K562 (cell line): ENCODE data around the gene TANC1. TPM values are rescaled to one million over a fixed set of nuclear protein-coding genes. Genes with fewer than 3 reads are reported as not detected.
A peak's percentile ranks its signal among the peaks of the same experiment; 100 is the strongest.

Experiments used
- HDGF ChIP-seq: fragments of 450-650 bp; IDR thresholded peaks from 2 replicates; pipeline ENCODE4 v1.6.1; 2016
- JUN ChIP-seq, 2 experiments: sonication (generic) in 1 of 2; formaldehyde crosslinking in 1 of 2; IDR thresholded peaks; 2 replicates each; pipeline versions ENCODE4 v1.6.1 to v1.8.0; 2012 to 2022; ENCODE audit warnings: borderline replicate concordance in 2 of 2, mild to moderate bottlenecking in 2 of 2, improper control_type of control experiment in 1 of 2, low read depth in 1 of 2, low read length in 1 of 2, missing genetic modification reagents in 1 of 2
- MGA ChIP-seq: fragments of 450-650 bp; IDR thresholded peaks from 2 replicates; pipeline ENCODE4 v1.6.1; 2016; ENCODE audit warnings: mild to moderate bottlenecking, moderate library complexity
- RCOR1 ChIP-seq, 2 experiments: IDR thresholded peaks; 2 replicates each; pipeline ENCODE4 v1.6.1; 2012; ENCODE audit warnings: low read depth in 2 of 2, low read length in 2 of 2, borderline replicate concordance in 1 of 2, improper control_type of control experiment in 1 of 2
- SMARCA4 ChIP-seq: fragments of 450-650 bp; IDR thresholded peaks from 2 replicates; pipeline ENCODE4 v1.6.1; 2016
- ZNF197 ChIP-seq: fragments of 200-800 bp; sonication (Bioruptor generic); IDR thresholded peaks from 2 replicates; pipeline ENCODE4 v1.6.1; 2016; ENCODE audit warnings: low read depth, missing genetic modification characterization, missing compliant biosample characterization
- polyA plus RNA-seq, 8 experiments: library from polyadenylated mRNA; depleted of rRNA in 4 of 8; stranded (reverse) in 5 of 8; unstranded in 3 of 8; fragments of >200 nt; fragmentation: Nextera tagmentation in 2 of 8; fragmentation: Illumina TruSeq in 1 of 8; extraction: Ambion mirVana in 2 of 8; extraction: Trizol in 1 of 8; gene quantifications; 2 replicates each; pipeline versions ENCODE4 v1.2.1 to v1.2.3, GENCODE V29; 2011 to 2014; ENCODE audit warnings: inconsistent platforms in 1 of 8, missing spikeins in 1 of 8
- total RNA-seq, 7 experiments: library from RNA; depleted of rRNA in 6 of 7; stranded (reverse); fragments of >200 nt in 6 of 7; fragmentation: Illumina TruSeq in 2 of 7; extraction: Trizol in 2 of 7; gene quantifications; 2 replicates each; pipeline versions ENCODE4 v1.2.1 to v1.2.3, GENCODE V29; 2011 to 2021; ENCODE audit warnings: low replicate concordance in 1 of 7
- TF ChIP-seq, protein P1 (sequence below): fragments of 200-800 bp; sonication (Bioruptor generic); IDR thresholded peaks from 2 replicates; pipeline ENCODE4 v1.6.1; 2016; ENCODE audit warnings: missing genetic modification characterization, missing compliant biosample characterization
- TF ChIP-seq, protein P2 (sequence below): fragments of 450-650 bp; formaldehyde crosslinking; IDR thresholded peaks from 2 replicates; pipeline ENCODE4 v1.4.0; 2020; ENCODE audit warnings: mild to moderate bottlenecking, mixed read lengths

Gene TANC1
- total and polyA plus RNA-seq, 9 of the 15 experiments (the other 6 are each of a cell fraction or from before 2014, with no cell fraction given) = under 0.01 to 0.20 (median 0.07) TPM; not detected in 1

GRCh38 chr2:159119652-159120257 is 151.3 kb downstream of the TANC1 start (continued):
- TF ChIP-seq MGA = peak; percentile 77
- peak; percentile 20; the same call in 1 of the 2 replicates for TF ChIP-seq SMARCA4
- TF ChIP-seq ZNF197 (CRISPR knock-in tag) = peak; percentile 62; the same call in 1 of the 2 replicates
- TF ChIP-seq, protein P1, sequence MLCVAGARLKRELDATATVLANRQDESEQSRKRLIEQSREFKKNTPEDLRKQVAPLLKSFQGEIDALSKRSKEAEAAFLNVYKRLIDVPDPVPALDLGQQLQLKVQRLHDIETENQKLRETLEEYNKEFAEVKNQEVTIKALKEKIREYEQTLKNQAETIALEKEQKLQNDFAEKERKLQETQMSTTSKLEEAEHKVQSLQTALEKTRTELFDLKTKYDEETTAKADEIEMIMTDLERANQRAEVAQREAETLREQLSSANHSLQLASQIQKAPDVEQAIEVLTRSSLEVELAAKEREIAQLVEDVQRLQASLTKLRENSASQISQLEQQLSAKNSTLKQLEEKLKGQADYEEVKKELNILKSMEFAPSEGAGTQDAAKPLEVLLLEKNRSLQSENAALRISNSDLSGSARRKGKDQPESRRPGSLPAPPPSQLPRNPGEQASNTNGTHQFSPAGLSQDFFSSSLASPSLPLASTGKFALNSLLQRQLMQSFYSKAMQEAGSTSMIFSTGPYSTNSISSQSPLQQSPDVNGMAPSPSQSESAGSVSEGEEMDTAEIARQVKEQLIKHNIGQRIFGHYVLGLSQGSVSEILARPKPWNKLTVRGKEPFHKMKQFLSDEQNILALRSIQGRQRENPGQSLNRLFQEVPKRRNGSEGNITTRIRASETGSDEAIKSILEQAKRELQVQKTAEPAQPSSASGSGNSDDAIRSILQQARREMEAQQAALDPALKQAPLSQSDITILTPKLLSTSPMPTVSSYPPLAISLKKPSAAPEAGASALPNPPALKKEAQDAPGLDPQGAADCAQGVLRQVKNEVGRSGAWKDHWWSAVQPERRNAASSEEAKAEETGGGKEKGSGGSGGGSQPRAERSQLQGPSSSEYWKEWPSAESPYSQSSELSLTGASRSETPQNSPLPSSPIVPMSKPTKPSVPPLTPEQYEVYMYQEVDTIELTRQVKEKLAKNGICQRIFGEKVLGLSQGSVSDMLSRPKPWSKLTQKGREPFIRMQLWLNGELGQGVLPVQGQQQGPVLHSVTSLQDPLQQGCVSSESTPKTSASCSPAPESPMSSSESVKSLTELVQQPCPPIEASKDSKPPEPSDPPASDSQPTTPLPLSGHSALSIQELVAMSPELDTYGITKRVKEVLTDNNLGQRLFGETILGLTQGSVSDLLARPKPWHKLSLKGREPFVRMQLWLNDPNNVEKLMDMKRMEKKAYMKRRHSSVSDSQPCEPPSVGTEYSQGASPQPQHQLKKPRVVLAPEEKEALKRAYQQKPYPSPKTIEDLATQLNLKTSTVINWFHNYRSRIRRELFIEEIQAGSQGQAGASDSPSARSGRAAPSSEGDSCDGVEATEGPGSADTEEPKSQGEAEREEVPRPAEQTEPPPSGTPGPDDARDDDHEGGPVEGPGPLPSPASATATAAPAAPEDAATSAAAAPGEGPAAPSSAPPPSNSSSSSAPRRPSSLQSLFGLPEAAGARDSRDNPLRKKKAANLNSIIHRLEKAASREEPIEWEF (CRISPR knock-in tag) = no peak
- TF ChIP-seq, protein P2, sequence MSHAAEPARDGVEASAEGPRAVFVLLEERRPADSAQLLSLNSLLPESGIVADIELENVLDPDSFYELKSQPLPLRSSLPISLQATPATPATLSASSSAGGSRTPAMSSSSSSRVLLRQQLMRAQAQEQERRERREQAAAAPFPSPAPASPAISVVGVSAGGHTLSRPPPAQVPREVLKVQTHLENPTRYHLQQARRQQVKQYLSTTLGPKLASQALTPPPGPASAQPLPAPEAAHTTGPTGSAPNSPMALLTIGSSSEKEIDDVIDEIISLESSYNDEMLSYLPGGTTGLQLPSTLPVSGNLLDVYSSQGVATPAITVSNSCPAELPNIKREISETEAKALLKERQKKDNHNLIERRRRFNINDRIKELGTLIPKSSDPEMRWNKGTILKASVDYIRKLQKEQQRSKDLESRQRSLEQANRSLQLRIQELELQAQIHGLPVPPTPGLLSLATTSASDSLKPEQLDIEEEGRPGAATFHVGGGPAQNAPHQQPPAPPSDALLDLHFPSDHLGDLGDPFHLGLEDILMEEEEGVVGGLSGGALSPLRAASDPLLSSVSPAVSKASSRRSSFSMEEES (CRISPR knock-in tag) = peak; percentile 43; the same call in 1 of the 2 replicates
- TF ChIP-seq JUN (IDR thresholded peaks at IDR 0.05; ENCODE audit: borderline replicate concordance, low read depth, low read length) = peak; percentile 67; the same call in 1 of the 2 replicates
- no peak for TF ChIP-seq JUN (CRISPR knock-in tag; IDR thresholded peaks at IDR 0.05; ENCODE audit: borderline replicate concordance)
- no peak for TF ChIP-seq HDGF
- peak in 1 of 2 experiments; percentile 47; a peak in 2 of 4 replicates for TF ChIP-seq RCOR1 (IDR thresholded peaks at IDR 0.05; ENCODE audit: borderline replicate concordance in 1 of 2, low read depth in 2 of 2, low read length in 2 of 2)
